Stimulated activated CD4-positive, alpha-beta T cell treated with anti-CD3 and anti-CD28 coated beads, Interleukin-15, amount 100 ng/mL, for 24 hours (primary cell): Measurements from ENCODE around the gene ANKRD44.

ENCODE experiments used
- DNase-seq: peaks from one replicate; pipeline ENCODE4 v3.0.0-alpha.2; 2020

Gene ANKRD44

DNA sequence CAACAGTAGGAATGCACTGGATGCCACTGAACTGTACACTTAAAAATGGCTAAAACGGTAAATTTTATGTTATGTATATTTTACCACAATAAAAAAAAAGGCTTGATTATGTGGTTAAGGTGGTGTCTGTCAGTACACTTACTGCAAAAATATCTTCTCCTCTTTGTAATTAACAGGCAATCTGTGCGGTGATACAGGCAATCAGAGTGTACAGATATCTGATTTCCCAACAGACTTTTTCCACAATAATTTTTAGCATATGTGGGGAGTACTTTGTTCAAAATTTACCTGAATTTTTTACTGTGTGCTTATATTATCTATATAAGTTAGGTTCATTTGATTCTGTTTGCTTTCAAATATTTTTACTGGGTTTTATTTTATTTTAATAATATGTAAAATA, 209.1 kb downstream of the ANKRD44 start:
- DNase-seq, result no peak

DNA sequence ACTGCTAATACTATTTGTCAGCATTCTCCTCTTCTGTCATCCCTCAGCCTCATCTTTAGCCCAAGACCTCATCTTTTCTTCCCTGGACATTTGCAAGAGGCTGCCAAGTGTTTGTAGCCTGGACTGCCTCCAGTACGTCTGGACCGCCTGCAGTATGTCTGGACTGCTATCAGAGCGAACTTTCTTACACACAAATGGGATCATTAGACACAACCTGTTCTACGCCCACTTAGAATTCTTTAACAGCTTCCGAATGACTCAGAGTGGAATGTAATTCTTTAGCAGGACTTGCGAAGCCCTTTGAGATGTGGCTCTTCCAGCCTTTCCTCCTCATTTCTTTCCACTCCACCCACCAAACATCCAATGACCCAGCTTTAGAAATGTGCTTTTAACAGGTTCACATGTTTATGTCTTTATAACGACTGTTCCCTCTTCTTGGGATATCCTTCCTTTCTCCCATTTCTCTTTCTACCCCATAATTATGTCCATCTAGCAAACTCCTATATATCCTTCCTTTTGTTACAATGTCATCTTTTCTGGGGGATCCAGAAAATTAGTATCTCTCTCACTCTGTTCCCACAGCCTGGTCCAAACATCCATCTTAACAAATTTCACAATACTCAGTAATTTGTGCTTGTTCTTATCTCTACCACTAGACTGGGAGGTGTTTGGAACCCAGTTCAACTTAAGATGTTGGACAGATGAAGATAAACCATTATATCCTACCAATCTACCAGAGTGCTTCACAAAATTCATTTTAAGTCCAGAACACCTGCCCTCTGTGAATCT, 212.8 kb downstream of the ANKRD44 start:
- DNase-seq, result no peak

GRCh38 chr2:197096649-197097048, 213.9 kb downstream of the ANKRD44 start:
- no peak for DNase-seq

DNA sequence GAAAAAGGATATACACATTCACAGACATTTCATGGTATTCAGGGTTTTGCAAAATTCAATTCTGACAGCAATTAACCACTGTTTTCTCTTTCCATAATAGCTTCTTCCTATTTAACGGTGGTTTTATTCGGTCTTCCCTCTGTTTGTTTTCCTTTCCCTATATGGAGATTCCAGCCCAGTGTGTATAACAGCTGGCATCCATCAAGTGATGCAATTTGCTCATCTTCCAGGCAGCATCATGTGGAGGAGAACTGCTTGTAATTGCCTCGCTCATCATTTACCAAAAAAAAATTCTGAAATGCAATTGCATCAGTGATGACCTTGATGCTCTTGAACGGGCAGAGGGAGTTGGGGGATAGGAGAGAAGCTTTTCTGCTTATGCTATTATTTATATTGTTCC, 218.1 kb downstream of the ANKRD44 start:
- no peak for DNase-seq

GRCh38 chr2:197090742-197091367, 219.7 kb downstream of the ANKRD44 start:
- DNase-seq, result no peak

DNA sequence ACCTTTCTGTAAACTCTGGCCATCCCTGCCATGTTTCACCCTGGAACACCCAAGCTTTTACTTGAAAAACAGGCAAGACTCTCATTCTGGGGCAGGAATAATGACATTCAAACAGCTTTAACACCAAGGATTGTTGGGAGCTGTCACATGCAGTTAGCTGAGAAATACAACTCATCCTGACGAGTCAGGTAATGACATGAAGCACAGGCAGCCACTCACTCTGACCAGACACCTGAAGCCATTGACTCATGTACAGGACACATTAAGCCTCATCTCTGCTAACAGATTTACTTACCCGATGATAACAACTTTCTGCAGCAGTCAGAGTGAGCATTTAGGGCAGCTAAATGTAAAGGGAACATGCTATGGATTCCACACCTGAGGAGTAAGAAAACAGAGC, 220.9 kb downstream of the ANKRD44 start:
- DNase-seq, result no peak

GRCh38 chr2:197088694-197089093, 221.9 kb downstream of the ANKRD44 start:
- DNase-seq, result no peak

- DNase-seq, result no peak
Measured at GRCh38 chr2:197086500-197086899, 224.1 kb downstream of the ANKRD44 start.

DNA sequence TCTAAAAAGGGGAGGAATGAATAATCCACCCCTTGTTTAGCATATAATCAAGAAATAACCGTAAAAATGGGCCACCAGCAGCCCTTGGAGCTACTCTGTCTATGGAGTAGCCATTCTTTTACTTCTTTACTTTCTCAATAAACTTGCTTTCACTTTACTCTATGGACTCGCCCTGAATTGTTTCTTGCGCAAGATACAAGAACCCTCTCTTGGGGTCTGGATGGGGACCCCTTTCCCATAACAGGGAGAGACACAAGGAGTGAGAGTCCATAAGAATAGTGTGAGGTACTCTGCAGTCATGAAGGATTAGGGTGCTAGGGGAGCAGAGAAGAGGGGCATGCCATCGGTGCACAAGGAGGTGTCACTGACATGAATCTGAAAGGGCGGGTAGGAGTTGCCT, 224.9 kb downstream of the ANKRD44 start:
- DNase-seq, result no peak

DNA sequence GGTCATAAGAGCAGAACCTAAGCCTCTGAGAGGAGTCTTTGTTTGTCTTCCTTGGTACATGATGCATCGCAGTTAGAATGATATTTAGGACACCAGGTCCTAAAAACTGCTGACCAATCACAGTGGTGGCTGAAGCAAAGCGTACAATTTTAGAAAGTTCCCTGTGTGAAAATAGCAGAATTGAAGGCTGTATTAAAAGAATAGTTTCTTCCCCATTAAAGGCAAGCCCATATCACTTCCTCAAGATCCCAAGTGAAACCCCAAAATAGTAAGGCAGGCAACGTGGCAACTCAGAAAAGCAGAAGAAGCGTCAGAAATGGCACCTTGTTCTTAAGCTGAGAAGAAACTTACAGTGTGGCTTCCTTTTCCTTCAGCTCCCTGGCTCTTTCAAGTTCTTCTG, 229.3 kb downstream of the ANKRD44 start:
- no peak for DNase-seq

DNA sequence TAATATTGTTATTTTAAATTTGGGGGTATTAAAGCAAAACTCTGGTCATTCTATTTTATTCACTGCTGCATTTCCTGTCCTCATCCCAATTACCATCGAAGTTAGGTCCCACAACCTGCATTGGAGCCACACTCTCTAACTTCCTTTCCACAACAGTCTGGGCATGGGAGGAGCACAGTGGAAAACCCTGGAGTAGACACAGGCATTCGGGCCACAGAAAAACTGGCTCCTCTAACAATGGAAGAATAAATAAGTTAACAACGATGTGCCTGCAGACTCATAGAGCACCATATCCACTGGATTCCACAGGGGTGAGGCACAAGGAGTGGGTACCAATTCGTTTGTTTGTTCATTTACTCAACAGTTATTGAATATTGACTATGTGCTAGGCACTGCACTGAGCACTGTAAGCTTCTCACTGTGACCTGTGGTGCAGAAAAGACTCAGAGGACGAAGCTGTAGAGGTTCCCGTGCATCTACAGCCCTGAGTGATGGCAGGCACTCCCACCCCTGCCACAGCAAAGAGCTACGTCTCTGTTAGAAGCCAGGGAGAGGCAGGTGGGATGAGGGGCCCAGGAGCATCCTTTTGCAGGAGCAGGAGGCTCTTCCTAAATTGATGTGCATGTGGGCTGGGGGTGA, 229.9 kb downstream of the ANKRD44 start:
- DNase-seq, result no peak

- DNase-seq, result no peak
Measured at GRCh38 chr2:197079832-197080555, 230.6 kb downstream of the ANKRD44 start.

- DNase-seq, result no peak
Measured at GRCh38 chr2:197079414-197079813, 231.2 kb downstream of the ANKRD44 start.

GRCh38 chr2:197078535-197078934, 232.0 kb downstream of the ANKRD44 start:
- no peak for DNase-seq

- no peak for DNase-seq
Measured at GRCh38 chr2:197077336-197077735, 233.2 kb downstream of the ANKRD44 start.

- DNase-seq, result no peak
Measured at GRCh38 chr2:197076652-197077051, 233.9 kb downstream of the ANKRD44 start.

GRCh38 chr2:197075754-197076337, 234.7 kb downstream of the ANKRD44 start:
- DNase-seq, result peak; percentile 16

DNA sequence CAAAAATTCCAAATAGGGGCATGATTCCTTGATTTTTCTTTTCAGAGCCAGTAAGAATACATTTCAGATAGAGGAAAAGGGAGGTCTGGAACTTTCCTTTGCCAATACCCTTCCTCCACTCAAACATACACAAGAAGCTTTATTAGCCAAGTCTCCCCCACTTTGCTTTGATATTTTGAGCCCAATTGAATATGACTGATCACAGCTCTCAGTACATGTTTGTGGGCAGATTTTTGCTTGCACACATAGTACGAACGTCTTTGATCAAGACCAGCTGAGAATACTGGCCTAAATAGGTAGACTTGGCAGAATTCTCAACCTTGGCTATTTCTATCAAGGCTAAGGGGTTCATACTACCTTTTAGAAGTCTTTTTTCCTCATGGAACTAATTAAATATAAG, 235.3 kb downstream of the ANKRD44 start:
- DNase-seq, result no peak

DNA sequence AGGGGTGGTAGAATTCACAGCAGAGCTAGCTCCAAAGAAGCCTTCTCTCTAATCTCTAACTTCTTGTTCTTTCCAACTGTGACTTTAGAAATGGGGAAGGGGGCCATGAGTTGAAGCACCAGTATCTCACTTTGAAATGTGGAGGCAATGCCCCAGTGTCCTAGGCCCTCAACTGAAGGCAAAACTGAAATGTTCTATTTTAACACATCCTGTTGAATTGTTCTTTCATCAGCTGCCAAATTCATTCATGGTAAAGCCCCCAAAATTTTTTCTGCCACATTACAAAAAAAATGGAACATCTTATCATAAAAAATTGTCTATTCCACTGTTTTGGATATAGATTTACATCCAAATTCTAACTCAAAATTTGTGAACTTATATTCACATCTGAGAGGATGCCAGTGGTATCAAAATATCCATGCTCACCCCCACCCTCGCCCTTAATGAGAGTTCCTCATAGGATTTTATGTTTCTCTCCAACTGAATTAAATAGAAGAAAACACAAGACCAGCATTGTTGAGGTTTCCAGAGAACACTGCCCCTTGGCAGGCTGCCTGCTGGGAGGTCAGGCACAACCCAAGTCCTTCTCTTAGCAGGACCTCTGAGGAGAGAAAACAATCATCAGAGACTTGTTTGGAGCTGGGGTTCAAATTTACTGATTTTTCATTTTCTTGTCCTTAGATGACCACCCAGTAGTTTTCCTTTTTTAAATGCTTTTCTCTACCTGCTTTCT, 236.7 kb downstream of the ANKRD44 start:
- no peak for DNase-seq

DNA sequence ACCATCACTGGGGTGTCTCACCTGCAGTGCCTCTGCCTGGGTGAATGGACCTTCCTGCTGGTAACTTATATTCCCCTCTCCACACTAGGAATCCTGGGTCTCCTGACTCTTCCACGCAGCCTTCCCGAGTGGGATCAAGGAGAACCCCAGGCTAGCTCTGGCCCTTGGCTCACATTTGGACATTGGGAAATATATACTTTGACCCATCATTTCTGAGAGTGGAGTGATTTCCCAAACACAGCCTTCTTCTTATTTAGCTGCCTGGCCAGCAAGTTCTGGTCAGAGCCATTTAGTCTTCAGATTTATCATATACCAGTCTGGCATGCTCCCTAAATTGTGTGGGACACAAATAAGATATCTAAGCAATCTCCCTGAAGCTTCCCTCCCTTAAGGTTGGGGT, 237.3 kb downstream of the ANKRD44 start:
- no peak for DNase-seq

GRCh38 chr2:197072533-197072932, 238.0 kb downstream of the ANKRD44 start:
- no peak for DNase-seq

- no peak for DNase-seq
Measured at GRCh38 chr2:197071790-197072436, 238.7 kb downstream of the ANKRD44 start.
